ENCODE data around the gene CTAGE1.

- no peak for TF ChIP-seq POLR2A (IDR thresholded peaks at IDR 0.05)
- no peak for TF ChIP-seq CTCF (IDR thresholded peaks at IDR 0.05)
Measured at GRCh38 chr18:22370414-22370813, 47.3 kb downstream of the CTAGE1 start.
